GM19438 (cell line): Measurements from ENCODE around the gene KIAA1210.
A peak's percentile ranks its signal among the peaks of the same experiment; 100 is the strongest.

Experiments
- ATAC-seq: cut with Tn5 transposase; IDR thresholded peaks from one replicate; pipeline ENCODE4 v1.9.1; 2021; ENCODE audit warnings: low read depth; ENCODE audit not compliant: unreplicated experiment

Gene KIAA1210

DNA sequence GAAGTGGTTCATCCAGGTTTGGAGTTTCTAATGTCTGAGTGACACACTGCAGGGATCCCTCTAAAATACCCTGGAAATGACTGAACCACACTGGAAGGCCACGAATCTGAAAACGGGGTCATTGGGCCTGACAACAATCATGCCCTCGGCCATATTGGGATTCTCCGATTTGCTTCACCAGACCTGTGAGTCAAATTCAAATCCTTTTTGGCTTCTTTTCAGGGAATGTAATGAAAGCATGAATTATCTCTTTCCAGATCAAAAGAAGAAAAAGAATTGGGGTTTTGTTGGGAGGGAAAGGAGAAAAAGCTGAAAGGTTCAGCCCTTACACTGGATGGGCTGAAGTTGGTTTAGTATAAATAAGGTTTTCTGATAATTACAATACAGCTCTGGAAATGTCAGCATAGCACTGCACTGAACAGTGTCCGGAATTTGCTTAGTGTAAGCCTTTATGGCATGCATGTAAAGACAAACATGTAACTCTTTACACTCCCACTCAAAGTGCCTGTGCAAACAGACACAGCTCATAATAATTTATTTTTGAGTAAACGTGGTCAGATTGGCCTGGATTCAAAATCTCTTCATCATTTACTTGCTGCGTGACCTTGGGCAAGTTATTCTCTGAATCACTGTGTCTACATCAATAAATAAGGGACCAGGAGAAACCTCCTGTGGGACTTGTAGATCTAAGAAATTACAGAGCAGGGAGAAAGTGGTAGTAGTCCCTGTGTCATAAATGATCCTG lies 33.4 kb downstream of the KIAA1210 start:
- no peak for ATAC-seq

DNA sequence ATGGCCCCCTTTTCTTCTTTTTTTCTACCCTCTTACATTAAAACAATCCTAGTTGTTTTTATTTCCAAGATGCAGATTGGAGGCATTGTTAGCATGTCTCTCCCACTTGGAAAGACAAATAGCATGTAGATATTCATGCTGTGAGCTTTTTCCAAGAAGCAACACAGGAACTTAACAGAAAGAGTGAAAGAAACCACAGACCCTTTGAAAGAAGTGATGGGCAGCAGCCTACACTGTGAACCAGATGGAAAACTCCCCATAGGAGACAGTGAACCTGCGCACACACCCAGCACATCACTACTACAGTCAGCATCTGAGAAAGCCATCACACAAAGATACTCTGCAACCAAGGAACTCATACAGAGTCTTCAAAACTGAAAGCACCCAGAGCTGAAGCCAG lies 37.0 kb downstream of the KIAA1210 start:
- no peak for ATAC-seq

DNA sequence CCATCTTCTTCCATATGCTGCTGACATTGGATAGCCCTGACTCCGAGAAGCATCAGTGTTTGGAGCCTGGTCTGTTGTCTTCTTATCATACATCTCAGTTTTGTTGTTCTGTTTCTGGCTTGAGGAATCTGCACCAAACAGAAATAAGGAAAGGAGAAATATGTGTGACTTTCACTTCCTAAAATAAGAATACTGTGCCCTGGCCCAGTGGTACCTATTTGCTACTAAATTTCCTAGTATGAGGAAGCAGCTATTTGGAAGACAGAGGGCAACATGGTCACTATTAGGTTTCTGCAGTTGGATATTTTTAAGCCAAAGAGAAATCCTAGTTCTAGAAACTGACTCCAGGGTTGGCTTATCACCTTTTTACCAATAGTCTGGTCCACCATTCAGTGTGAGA lies 38.0 kb downstream of the KIAA1210 start:
- no peak for ATAC-seq

DNA sequence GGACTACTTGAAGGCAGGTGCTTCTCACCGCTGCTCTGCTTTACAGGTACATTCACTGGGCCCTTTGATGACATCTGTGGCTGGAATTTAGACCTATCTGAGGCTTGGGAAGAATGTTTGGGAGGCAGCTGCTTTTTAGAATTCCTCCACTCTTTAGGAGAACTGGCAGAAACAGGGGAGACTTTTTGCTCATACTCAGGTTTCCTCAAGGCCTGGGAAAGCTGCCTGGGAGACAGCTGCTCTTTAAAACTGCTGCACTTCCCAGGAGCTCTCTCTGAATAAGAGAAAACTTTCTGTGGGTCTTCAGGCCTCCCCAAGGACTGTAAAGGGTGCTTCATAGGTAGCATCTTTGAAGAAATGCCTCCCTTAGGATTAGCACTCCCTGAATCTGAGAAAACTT lies 40.5 kb downstream of the KIAA1210 start:
- no peak for ATAC-seq

DNA sequence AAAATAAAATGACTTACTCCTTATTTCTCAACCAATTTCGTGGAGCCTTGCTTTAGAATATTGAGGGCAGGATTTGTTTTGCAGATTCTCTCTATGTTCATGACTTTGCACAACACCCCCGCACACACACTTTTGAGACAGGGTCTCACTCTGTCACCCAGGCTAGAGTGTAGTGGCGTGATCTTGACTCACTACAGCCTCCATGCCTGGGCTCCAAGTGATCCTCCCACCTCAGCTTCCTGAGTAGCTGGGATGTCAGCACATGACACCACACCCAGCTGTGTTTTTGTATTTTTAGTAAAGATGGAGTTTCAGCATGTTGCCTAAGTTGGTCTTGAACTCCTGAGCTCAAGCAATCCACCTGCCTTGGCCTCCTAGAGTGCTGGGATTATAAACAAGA lies 42.8 kb downstream of the KIAA1210 start:
- no peak for ATAC-seq

DNA sequence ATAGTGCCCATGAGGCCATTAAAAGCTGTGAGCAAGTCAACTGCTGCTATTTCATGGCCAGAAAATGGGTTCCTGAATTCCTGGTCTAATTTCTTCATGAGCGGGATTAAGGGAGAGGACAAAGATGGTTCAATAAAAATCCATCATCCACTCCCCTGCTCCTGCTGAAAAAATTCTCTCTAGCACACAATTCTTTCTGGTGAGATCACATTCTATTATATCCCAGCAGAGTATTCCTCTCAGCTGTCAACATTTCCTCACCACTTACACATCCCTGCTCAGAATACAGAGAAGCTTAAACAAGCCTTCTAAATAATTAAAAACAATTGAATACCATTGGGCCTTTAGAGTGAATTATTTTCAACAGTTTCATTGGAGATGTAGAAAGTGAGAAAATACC lies 45.3 kb downstream of the KIAA1210 start:
- no peak for ATAC-seq

DNA sequence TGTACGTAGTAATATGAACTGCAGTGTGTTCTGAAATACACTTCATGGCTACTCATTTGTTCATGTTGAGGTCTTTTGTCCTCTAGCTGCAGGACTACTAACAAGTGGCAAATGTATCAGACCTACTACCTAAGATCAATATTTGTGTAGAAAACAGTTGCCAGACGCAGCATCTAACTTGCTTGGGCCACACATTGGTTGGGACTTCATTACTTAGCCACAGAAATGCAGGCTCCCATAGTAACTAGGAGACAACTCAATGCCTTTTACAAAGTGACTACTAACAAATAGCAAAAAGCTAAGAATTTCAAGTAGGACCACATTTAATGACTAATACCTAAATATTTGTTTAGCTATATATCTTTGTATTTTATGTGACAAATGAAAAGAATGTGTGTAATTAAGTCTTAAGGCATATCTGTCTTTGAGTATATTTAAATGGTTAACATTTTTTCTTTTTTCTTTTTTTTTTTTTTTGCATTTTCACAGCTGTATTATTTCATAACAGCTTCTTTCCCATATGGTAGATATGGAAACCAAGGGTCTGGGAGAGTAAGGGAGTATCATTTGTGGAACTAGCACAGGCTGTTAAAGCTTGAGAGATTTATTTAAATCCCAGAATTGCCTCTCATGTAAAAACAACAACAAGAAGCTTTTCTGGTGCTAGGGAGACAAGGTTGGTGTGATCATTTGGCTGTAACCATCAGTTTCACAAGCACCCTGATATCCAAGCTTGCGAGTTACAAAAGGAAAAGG lies 52.2 kb downstream of the KIAA1210 start:
- no peak for ATAC-seq

DNA sequence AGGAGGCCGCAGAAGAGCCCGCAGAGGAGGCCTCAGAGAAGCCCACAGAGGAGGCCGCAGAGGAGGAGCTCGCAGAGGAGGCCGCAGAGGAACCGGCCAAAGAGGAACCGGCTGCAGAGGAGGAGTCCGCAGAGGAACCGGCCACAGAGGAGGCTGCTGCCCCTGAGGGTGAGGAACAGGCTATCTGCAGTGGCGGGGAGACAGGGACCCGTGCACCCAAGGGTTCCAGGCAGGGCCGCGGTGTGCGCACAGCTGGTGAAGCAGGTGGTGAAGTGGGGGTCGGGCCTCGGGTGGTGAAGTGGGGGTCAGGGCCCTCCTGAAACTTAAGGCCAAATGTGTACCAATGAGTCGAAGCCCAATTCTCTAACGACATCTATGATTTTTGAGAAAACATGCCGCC lies 53.7 kb downstream of the KIAA1210 start:
- no peak for ATAC-seq

DNA sequence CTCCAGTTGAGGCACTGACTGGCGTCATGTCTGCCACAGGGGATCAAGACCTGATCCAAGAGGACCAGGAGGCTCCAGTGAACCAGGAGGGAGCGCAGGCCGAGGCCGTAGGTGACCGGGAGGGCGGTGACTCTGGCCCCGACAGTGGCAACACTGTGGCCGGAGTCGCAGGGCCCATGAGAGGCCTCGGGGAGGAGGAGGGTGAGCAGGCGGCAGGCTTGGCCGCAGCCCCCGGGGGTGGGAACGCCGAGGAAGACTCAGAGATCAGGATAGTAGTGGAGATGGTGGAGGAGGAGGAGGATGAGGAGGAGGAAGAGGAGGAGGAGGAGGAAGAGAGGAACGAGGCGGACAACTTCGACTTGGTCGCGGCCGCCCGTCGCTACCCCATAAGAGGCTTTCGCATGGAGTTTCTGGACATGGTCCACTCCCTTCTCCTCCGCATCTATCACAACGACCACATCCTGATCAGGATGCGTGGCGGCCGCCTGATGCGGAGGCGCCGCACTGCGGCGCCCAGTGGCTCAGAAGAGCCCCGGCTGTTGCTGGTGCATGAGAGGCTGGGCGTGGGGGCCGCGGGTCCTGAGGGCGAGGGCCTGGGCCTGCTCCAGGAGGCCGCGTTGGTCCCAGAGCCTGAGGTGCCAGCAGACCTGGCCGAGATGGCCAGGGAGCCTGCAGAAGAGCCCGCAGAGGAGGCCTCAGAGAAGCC lies 54.3 kb downstream of the KIAA1210 start:
- ATAC-seq = no peak

DNA sequence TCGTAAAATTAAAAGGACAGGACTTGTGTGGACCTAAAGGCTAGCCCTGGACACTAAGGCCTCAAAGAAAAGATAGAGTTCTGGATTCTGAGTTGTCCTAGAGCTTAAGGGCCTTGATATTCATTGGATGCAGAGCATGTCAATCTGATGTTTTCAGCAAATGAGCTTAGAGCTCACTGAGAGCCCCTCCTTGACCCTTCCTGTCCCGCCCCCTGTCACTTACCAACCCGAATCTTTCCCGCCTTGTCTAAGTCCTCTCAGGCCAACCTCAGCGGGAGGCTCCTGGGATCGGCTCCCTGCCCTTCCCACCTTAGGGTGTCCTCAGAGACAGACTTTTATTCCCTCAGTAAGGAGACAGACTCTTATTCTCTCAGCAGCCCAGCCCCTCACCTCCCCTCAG lies 54.9 kb downstream of the KIAA1210 start, which contains the start of gene CT47C1:
Gene CT47C1, plus strand, starts transcription at position 250 of the 400 bp plus-strand sequence. CDS start 233 bp downstream, outside the sequence.
- ATAC-seq = no peak

DNA sequence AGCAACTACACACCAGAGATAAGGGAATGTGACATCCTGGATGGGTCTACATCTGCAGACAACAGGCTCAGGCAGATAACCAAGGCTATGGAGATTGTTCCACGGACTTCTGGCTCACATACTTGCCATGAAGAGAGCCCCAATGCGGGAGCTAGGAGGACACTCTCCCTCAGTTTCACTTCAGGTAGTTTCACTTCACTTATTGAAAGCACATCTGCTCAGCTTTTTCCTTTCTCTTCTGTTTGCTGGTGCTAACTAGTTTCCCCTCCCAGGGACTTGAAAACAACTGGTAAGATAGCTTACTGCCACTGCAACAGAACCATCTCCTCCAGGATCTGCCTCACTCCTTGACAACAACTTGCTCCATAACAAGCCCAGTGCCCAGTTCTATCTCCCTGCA lies 56.2 kb downstream of the KIAA1210 start:
- ATAC-seq = peak; percentile 73

DNA sequence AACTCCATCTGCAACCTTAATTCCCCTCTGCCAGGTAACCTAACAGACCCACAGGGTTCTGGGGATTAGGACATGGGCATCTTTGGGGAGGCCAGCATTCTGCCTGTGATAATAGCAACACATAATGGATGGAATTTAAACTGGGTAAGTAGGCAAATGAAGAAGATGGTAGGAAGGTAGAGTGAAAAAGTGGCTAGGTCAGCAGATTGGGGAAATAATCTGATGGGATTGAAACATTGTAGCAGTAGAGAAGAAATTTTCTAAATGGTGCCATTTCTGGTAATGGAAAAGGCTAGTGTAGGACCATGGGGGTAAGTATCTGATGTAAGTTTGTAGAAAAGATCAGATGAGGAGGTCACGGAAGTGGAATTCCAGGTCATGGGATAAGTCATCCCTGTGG lies 57.9 kb downstream of the KIAA1210 start:
- no peak for ATAC-seq

DNA sequence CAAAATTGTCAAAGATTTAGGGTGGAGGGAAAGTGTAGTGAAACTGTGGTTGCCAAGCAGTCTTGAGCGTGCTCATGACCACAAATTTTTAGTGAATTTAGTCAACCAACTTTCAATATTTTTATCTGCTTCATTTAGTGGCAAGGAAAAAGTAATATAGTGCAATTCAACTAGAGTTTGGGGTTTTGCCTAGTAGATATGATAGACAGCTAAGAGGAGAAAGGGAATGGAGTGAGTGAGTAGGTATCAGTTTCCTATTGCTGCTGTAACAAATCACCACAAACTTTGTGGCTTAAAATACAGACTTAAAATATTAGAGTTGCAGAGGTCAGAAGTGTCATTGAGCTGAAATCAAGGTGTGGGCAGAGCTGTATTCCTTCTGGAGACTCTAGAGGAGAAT lies 58.5 kb downstream of the KIAA1210 start:
- ATAC-seq = no peak

DNA sequence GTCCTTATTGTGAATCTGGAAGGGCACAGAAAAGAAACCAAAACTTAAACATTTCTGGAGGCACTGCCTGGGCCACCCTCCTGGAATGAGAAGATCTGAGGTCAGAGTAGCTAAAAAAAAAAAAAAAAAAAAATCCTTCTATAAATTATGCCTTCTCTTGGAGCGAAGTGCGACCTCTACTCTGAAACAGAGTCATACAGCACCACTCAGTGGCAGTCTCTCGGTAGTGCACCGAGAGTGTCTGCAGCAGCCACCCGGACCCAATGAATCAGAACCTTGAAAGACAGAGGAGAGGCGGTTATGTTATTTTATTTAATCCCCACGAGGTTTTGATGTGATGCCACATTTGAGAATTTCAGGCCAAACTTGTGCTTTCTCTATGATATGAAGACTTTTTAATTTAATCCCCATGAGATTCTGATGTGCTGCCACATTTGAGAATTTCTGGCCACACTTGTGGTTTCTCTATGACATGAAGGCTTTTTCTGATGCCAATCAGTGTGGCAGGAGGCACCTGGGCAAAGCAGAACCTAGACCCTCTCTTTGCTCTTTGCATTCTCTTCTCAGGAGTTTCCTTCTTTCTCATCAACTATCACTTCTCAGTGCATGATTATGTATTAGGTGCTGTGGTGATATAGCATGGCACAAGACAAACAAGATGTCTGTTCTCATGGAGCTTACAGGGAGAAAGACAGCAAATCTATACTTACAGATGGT lies 60.4 kb downstream of the KIAA1210 start:
- no peak for ATAC-seq

DNA sequence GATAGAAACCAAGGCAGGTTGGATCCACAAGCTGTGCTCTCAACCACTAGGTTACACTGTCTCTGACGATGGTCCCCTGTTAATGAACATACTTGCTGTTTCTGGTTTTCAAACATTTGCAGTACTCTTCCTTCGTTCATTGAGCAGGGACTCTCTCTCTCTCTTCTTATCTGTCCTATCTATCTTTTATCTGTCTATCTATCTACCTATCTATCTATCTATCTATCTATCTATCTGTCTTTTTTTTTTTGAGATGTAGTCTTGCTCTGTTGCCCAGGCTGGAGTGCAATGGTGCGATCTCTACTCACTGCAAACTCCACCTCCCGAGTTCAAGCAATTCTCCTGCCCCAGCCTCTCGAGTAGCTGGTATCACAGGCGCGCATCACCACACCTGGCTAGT lies 64.2 kb downstream of the KIAA1210 start:
- no peak for ATAC-seq

DNA sequence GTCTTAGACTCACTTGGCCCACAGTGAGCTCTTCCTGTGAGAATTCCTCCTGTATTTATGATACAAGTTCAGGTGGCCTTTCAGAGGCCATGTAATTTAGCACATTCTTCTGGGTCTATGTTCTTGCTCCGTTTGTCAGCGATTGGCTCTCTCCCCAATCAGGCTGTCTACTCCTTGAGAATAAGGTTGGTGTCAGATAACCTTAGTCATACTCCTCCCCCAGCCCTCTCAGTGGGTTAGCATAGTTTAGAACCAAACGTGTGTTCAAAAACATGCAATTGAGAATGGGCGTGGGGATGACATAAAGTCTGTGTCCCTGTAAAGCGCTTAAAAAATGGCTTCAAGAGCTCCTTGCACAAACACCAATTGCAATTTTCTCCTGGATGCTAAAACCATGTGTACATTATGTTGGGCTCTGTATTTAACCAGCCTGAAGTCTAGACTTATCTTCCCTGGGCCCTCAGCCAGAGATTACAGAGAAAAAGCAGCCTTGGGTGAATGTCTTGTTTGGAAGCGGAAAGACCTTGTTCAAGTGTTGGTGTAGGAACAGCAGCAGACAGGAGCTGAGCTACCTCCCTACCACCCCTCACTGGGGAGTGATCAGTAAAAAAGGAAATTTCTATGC lies 64.8 kb downstream of the KIAA1210 start:
- no peak for ATAC-seq

DNA sequence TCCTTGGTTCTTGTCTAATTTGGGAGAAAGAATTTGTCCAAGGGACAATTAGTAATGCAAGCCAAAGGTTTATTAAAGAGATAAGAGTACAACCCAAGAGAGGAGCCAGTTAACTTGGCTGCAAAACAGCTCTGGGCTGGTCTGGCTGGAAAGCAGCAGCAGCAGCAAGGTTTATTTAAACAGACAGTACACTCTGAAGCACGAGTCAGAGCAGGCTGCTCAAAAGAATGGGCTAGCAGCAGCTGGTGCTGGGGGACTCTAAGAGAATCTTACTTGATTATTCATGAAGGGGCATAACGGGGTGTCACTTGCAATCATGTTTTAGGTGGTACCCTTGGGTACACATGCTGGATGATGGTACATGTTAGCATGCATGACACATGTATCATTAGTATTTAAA lies 71.9 kb downstream of the KIAA1210 start:
- no peak for ATAC-seq

DNA sequence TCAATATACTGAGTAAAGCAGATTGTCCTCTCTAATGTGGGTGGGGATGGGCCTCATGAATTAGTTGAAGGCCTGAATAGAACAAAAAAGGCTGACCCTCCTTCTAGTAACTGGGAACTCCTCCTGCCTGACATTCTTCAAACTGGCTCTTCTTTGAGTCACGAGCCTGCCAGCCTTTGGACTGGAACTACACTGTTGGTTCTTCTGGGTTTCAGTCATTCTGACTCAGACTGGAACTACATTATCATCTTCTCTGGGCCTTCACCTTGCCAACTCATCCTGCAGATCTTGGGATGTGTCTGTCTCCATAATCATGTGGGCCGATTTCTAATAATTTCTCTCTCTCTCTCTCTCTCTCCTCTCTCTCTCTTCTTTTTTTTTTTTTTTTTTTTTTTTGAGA lies 81.7 kb downstream of the KIAA1210 start:
- no peak for ATAC-seq

DNA sequence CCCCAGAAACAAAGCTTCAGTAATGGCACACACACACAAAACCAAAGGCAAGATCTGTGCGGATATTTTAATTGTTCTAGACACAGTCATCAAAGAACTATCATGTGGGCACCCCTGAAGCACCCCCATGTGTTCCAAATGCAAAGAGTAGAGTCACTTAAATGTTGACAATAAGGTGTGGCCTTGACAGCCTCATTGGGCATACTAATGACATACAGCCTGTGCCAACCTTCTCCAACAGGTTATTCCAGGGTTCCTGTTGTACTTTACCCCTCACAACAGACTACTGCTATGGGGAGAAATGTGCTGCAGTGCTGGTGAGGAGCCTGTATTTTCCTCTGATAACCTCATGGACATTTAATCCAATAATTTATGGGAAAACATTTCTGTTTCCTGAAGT lies 84.6 kb downstream of the KIAA1210 start:
- no peak for ATAC-seq

DNA sequence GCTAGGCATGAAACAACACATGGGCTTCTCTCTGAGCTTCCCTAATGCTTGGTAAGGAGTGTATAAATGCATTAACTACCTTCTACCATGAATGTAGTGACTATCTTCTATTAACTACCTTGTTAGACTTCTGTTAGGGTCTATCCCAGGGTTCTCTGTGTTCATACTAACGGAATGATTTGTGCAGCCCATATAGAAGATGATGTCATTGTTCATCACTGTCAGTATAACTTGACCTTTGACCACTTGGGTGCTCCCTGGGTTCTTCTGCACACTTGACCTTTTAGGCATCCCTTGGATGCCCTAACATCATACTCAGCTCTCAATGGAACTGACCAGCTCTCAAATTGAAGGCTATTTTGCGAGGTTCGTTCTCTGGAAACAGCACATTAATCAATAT lies 85.6 kb downstream of the KIAA1210 start:
- ATAC-seq = no peak
